PC-9 (cell line): ENCODE measurements around the gene TMEM123.
A peak's percentile ranks its signal among the peaks of the same experiment; 100 is the strongest.

Experiments
- CTCF ChIP-seq: fragments of 200-600 bp; sonication (generic); conservative IDR thresholded peaks from 2 replicates; pipeline ENCODE4 v1.6.1; 2017; ENCODE audit warnings: mixed run types, antibody characterized with exemption, mild to moderate bottlenecking, moderate library complexity
- EZH2 ChIP-seq: fragments of 200-600 bp; sonication (generic); IDR thresholded peaks from 2 replicates; pipeline ENCODE4 v1.8.0; 2017; ENCODE audit warnings: antibody characterized with exemption, low read depth

GRCh38 chr11:102451681-102452460 is 694 bp downstream of the TMEM123 start:
- TF ChIP-seq CTCF: peak; percentile 20; the same call in 1 of the 2 replicates
- no peak for TF ChIP-seq EZH2
